ENCODE results near the gene CDY1. TPM values are rescaled to one million over a fixed set of nuclear protein-coding genes. Genes with fewer than 3 reads are reported as not detected.
"Not testable (repeated sequence)": the region's sequence is repeated elsewhere in the genome, so short reads cannot be mapped to it uniquely, and the experiment has no call there.

Gene CDY1, protein sequence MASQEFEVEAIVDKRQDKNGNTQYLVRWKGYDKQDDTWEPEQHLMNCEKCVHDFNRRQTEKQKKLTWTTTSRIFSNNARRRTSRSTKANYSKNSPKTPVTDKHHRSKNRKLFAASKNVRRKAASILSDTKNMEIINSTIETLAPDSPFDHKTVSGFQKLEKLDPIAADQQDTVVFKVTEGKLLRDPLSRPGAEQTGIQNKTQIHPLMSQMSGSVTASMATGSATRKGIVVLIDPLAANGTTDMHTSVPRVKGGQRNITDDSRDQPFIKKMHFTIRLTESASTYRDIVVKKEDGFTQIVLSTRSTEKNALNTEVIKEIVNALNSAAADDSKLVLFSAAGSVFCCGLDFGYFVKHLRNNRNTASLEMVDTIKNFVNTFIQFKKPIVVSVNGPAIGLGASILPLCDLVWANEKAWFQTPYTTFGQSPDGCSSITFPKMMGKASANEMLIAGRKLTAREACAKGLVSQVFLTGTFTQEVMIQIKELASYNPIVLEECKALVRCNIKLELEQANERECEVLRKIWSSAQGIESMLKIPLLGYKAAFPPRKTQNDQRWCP
- not detected for total RNA-seq
- not detected for polyA plus RNA-seq
- total RNA-seq = 0 reads per million in 6 experiments

DNA sequence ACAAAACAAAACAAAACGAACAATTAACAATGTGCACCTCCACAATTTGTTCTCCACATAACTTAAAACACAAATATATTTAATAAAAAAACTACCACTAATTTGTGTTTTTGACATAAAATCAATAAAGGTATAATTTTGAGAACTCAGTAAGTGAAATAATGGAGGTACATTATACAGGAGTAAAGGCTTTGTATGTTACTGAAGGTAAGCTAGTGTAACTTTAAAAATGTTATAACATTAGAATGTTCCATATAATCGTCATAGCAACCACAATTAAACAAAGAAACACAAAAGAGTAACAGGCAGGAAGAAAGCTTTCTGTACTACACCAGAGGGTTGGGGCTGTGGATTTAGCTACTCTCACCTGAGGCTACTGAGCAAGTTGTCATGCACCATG is at the start of gene CDY1:
Gene CDY1, plus strand, starts transcription at position 301 of the 400 bp plus-strand sequence. CDS start 326 bp downstream, outside the sequence.
- POLR2A ChIA-PET, H3K27ac Mint-ChIP-seq, H3K4me1 Mint-ChIP-seq, H3K9me3 Mint-ChIP-seq, DNase-seq, H3K36me3 Mint-ChIP-seq, H3K27me3 Mint-ChIP-seq, ATAC-seq, H3K4me3 Mint-ChIP-seq: not testable (repeated sequence)

DNA sequence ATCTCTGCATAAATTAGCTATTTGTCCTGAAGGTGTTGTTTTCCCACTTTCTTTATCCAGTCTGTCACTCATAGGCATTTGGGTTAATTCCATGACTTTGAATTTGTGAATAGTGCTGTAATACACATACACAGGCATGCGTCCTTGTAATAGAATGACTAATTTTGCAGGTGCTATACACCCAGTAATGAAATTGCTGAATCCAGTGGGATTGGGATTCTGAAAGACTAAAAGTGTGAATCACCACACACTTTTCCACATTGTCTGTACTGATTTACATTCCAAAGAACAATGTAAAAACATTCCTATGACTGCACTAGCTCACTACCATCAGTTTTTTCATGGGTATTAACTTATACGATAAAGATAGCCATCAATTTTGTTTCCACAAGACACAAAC is 28.6 kb upstream of the CDY1 start:
- H3K4me1 Mint-ChIP-seq, H3K36me3 Mint-ChIP-seq, H3K27me3 Mint-ChIP-seq, POLR2A ChIA-PET, H3K9me3 Mint-ChIP-seq, H3K27ac Mint-ChIP-seq, DNase-seq, ATAC-seq, H3K4me3 Mint-ChIP-seq: not testable (repeated sequence)

DNA sequence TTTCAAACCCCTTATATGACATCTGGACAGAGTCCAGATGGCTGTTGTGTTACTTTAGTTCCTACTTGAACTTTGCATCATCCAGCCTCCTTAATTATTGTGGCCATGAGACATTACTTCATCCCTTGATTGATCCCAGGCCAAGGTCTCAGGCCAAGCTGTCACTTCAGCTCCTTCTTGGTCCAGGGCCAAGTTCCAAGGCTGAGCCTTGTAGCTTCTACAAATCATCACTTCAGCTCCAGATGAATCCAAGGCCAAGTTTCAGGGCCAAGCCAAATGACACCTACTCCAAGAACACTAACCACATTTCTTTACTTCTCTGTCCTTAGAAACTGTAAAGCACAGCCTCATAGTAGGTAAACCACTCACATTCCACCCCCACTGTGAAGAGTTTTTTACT is 1.7 kb upstream of the CDY1 start:
- POLR2A ChIA-PET, H3K9me3 Mint-ChIP-seq, H3K4me3 Mint-ChIP-seq, ATAC-seq, H3K27ac Mint-ChIP-seq, H3K4me1 Mint-ChIP-seq, DNase-seq, H3K27me3 Mint-ChIP-seq, H3K36me3 Mint-ChIP-seq: not testable (repeated sequence)

DNA sequence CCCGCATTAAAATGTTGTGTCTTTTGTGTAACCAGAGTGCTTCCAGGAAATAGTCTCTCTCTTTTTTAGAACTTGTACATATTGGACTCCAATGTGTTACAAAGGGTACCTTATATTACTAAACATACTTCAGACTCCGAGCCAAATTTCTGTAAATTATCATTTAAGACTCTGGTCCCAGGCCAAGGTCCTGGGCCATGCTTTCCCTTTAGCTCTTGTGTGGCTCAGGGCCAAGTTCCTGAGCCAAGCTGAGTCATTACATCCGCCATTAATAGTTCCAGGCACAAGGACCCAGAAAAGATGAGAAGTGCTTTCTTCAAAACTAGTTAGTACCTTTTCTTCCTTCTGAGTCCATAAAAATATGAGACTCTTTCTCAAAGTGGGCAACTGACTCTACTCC is 4.6 kb downstream of the CDY1 start:
- H3K27me3 Mint-ChIP-seq, H3K27ac Mint-ChIP-seq, DNase-seq, ATAC-seq, H3K4me3 Mint-ChIP-seq, H3K4me1 Mint-ChIP-seq, H3K9me3 Mint-ChIP-seq, POLR2A ChIA-PET, H3K36me3 Mint-ChIP-seq: not testable (repeated sequence)

DNA sequence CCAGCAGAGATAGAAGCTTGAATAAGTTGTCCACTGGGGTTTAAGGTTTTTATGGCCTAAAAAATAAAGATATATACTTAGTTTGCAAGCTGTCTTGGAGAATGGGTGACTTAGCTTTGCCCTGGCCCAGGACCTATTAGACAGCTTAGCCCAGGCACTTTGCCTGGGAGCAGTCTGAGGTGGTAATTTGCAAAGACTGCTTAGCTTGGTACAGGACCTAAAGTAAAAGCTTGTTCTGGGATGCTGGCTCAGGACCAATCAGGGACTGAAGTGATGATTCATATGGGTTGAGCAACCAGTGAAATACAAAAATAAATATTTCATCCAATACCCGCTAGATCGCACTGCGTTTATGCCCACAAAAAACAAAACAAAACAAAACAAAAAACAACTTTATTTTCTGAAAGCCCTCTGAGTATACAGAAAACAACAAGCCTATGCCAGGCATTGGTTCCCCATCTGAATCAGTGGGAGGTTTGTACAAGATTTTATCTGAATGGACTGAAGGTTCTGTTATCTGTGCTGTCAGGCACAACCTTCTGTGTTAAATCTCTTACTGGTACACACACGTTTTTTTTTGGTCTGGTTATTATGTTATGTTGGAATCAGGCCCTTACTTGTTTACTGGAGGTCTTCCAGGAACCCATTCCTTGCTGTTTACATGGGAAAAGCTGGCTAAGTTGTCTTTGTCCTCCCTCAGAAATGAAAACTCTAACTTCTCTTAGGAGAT is 8.6 kb downstream of the CDY1 start:
- H3K27me3 Mint-ChIP-seq, ATAC-seq, POLR2A ChIA-PET, H3K4me3 Mint-ChIP-seq, DNase-seq, H3K36me3 Mint-ChIP-seq, H3K4me1 Mint-ChIP-seq, H3K9me3 Mint-ChIP-seq, H3K27ac Mint-ChIP-seq: not testable (repeated sequence)

DNA sequence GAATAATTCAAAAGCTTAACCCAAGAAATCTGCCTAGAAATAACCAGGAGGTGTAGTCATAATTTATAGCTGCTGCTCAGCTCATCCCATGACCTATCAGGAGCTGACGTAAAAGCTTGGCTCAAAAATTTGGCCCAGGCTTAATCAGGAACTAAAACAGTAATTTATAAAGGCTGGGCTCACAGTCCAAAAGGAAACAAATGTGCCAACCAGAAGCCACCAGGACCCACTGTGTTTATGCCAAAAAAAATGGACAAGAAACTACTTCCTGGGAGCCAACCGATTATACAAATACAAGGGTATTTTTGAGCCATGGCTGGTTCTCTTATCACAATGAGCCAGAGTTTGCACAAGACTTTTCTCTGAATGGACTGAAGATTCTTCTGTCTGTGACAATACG is 17.9 kb downstream of the CDY1 start:
- DNase-seq, H3K4me1 Mint-ChIP-seq, H3K27me3 Mint-ChIP-seq, H3K9me3 Mint-ChIP-seq, H3K4me3 Mint-ChIP-seq, H3K36me3 Mint-ChIP-seq, POLR2A ChIA-PET, ATAC-seq, H3K27ac Mint-ChIP-seq: not testable (repeated sequence)

DNA sequence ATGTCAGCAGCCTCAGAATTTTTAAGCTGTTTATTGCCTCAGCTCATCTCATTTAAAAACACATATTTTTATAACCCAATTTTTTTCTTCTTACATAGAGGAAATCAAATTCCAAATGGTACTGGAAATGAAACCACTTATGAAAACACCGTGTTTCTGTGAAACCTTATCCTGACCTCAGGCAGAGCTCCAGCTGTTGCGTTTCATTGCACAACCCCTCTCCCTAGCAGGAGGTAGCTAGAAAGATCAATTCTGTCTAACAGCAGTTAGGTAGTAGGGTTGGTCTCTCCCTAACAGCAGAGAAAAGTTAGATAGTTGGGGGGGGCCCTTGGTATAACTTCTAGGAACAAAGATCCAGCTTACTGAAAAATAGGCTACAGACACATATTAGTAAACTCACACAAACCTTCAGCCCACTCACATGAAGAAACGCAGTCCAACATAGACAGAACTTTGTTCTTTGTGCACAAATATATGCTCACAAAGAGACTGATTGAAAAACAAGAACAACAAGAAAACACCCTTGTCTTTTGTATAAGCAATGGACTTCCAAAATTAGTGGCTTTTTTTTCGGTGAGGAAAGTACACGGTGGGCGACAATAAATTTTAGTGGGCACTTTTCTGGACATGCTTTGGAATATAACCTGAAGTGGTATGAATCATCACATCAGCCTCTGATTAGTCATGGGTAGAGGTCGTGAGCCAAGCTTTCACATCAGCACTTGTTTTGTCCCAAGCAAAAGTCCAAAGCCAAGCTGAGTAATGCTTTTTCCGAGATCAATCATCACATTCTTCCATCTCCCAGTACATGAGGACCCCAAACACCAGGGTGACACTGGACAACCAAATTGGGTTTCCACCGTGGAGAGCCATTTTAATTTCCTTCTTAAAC is 21.4 kb downstream of the CDY1 start:
- DNase-seq, H3K4me1 Mint-ChIP-seq, H3K27ac Mint-ChIP-seq, ATAC-seq, POLR2A ChIA-PET, H3K4me3 Mint-ChIP-seq, H3K9me3 Mint-ChIP-seq, H3K27me3 Mint-ChIP-seq, H3K36me3 Mint-ChIP-seq: not testable (repeated sequence)

Data from naive thymus-derived CD8-positive, alpha-beta T cell (primary cell).